CD4-positive, alpha-beta T cell treated with Interleukin-17A for 1 hour (primary cell): Measurements from ENCODE around the gene HIVEP2.
A peak's percentile ranks its signal among the peaks of the same experiment; 100 is the strongest.

Experiments used
- DNase-seq: peaks from one replicate; pipeline ENCODE4 v3.0.0-alpha.2; 2020

The HIVEP2 gene

GRCh38 chr6:142944124-142945048, 590 bp downstream of the HIVEP2 start:
- DNase-seq = peak; percentile 96

- peak; percentile 74 for DNase-seq
Observed at GRCh38 chr6:142943711-142944123, 1.3 kb downstream of the HIVEP2 start.

DNA sequence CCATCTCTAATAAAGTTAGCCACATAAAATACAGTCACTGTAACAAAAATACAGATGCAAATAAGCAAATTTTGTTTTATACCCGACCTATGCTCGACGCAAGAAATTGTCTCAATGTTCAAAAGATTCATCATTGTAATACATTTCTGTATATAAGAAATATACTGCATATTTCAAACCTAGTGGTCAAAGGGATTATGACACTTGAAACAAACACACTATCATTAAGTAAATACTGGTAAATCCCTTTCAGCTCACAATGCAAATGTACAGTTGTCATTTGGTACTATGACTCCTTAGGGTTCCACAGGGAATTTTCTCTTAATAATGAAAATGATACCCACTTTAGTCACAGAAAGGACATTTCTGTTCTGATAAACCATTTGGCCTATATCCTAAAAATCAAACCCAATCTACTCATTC, 2.2 kb downstream of the HIVEP2 start:
- DNase-seq = peak; percentile 83

- DNase-seq = peak; percentile 71
Observed at GRCh38 chr6:142942238-142942637, 2.7 kb downstream of the HIVEP2 start.

DNA sequence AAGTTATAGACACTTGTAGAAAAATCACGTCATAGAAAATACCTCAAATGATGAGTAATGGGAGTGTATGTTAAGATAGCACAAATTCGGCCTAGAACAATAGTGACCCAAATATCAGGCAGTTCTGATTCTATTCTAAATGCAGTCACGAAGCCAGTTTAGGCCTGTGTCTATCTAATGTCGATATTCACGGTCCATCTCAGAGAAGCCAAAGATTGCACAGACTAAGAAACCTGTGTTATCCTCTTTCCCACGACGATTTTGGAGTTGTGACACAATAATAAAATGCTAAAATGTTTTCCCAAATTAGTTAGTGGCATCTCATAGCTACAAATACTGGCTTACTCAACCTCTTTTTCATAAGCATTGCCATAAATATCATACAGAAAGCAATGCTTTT, 4.0 kb downstream of the HIVEP2 start:
- no peak for DNase-seq

- peak; percentile 45 for DNase-seq
Observed at GRCh38 chr6:142940487-142940886, 4.5 kb downstream of the HIVEP2 start.

DNA sequence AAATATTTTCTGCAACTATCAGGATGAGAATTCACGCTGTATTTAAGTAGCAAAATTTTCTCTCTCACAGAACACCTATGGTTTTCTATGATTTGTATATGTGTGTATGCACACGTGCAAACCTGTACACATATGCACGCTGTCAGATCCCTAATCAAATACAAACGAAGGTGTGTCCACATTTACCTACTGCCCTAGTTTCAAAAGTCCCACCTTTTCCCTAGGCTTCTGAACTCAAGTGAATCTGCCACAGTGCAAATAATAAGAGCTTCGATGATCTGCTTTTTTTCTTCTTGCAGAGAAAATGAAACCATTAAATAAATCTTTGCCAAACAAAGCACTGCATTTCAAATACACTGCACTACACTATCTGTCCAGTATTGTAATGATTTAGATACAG, 6.5 kb downstream of the HIVEP2 start:
- no peak for DNase-seq

- no peak for DNase-seq
Observed at GRCh38 chr6:142937986-142938385, 7.0 kb downstream of the HIVEP2 start.

DNA sequence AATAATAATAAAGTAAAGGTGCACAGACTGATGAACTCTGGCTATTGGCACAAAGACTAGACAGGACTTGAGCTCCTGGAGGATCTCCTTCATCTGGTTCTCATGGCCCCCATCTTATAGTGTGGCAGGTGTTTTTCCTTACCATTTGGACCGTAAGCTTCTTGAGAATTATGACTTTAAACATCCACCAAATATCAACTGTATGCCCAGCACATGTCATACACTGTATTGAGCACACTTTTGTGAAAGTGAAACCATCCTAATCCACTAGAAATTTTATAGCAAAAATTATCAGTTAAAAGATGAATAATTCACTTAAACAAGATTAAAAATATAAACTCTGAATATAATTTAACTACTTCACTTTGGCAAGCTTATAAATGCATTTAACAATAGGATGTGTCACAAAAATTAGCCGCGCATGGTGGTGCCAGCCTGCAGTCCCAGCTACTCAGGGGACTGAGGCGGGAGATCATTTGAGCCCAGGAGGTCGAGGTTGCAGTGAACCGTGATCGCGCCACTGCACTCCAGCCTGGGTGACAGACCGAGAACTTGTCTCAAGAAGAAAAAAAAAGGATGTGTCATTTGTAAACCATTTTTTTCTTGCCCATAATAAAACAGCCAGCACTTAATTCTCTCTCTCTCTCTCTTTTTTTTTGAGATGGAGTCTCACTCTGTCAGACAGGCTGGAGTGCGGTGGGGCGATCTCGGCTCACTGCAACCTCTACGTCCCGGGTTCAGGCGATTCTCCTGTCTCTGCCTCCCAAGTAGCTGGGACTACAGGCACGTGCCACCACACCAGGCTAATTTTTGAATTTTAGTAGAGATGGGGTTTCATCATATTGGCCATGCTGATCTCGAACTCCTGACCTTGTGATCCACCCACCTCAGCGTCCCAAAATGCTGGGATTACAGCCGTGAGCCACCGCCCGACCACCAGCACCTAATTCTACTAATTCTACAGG, 9.1 kb downstream of the HIVEP2 start:
- DNase-seq = peak; percentile 71

DNA sequence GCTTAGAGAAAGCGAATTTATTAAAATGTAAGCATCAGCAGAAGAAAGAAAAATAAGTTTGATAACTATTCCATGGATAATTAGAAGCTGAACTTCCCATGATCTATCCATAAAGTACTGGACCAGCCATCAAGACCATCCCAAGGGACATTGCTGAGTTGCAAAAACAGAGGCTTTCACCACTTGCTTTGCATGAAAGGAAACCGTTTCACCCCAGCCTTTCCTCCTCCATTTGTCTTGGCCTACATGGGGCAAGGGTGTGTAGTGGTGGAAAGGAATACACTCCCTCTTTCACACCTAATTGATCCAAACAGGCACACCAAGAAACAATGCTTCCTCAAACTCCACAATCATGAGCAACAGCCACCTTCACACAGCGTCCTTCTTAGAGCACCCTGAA, 10.4 kb downstream of the HIVEP2 start:
- DNase-seq = no peak

GRCh38 chr6:142934106-142934505, 10.9 kb downstream of the HIVEP2 start:
- no peak for DNase-seq

GRCh38 chr6:142933701-142934100, 11.3 kb downstream of the HIVEP2 start:
- DNase-seq = no peak

- peak; percentile 53 for DNase-seq
Observed at GRCh38 chr6:142932889-142933288, 12.1 kb downstream of the HIVEP2 start.

- DNase-seq = no peak
Observed at GRCh38 chr6:142929751-142930358, 15.1 kb downstream of the HIVEP2 start.

DNA sequence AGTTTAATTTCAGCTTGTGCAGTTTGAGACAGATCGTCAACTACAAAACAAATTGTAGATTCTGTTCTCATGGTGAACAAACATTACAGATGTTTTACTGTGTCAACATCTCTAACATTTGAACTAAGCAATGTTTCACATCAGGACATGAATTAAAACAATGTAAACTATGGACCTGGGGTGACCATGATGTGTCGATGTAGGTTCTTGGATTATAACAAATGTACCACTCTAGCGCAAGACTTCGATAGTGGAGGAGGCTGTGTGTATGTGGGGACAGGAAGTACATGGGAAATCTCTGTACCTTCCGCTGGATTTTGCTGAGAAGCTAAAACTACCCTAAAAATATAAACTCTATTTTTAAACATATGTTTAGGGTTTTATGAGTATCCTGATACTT, 17.1 kb downstream of the HIVEP2 start:
- DNase-seq = peak; percentile 80

DNA sequence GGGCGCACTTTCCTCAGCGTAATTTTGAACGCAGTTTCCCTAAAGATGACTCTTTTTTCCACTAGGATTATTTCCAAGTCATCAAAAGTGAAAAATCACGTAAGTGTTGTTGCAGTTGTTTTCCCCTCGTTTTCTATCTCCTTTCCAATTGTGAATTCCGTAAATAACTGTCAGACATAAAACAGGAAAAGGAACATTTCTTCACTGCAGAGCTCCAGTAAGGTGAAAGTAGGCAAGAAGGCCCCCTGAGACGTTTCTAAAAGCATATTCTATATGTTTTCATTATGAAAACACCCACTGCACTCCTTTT, 17.8 kb downstream of the HIVEP2 start:
- DNase-seq = no peak

- peak; percentile 90 for DNase-seq
Observed at GRCh38 chr6:142926494-142927270, 18.3 kb downstream of the HIVEP2 start.

GRCh38 chr6:142926177-142926493, 18.8 kb downstream of the HIVEP2 start:
- no peak for DNase-seq

- DNase-seq = no peak
Observed at GRCh38 chr6:142925575-142926110, 19.3 kb downstream of the HIVEP2 start.

GRCh38 chr6:142918339-142919042, 26.5 kb downstream of the HIVEP2 start:
- no peak for DNase-seq

DNA sequence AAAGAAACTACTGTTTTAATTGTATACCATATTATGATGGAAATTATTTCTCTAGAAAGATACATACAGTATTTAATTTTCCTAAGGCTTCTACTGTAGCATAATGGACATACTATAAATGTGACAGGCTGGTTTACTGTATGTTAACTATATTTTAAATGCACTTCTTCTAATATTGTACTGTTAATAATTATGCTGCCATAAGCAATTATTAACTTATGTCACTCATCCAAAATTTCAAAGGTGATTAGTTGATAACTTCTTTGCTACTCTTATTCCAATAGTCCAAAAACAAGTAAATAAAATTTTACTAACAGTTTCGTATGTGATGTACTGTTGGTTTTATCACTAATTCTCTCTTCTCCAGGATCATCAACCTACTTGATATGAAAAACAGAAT, 28.1 kb downstream of the HIVEP2 start:
- no peak for DNase-seq
